ENCODE measurements around the gene ZIC1.

Gene ZIC1

GRCh38 chr3:147415874-147416273 is 6.7 kb downstream of the ZIC1 start:
- Histone ChIP-seq H3K36me3 (replicated peaks; ENCODE audit: low read depth, low read length) (no peaks in the 10 kb centered on the region), H3K4me2 (ENCODE audit: low read length) (no peak overlapping the region), H2AFZ (ENCODE audit: low read depth, low read length) (no peak overlapping the region), H3K79me2 (ENCODE audit: low read length) (no peaks in the 10 kb centered on the region), H3K27me3 (ENCODE audit: low read depth, low read length) (no peaks in the 10 kb centered on the region), H4K20me1 (ENCODE audit: insufficient read depth, low read length) (no peaks in the 10 kb centered on the region), H3K27ac (ENCODE audit: low read length) (no peak overlapping the region), H3K9me3 (ENCODE audit: insufficient read depth, low read length) (no peaks in the 10 kb centered on the region), H3K9ac (ENCODE audit: low read length) (no peak overlapping the region), H3K4me3 (ENCODE audit: low read length) (no peak overlapping the region), H3K4me1 (ENCODE audit: low read length) (no peaks in the 10 kb centered on the region)
- TF ChIP-seq CTCF (IDR thresholded peaks at IDR 0.05; ENCODE audit: low read depth, low read length) (no peak; the same call in 1 of the 2 replicates), EZH2phosphoT487 (IDR thresholded peaks at IDR 0.05; ENCODE audit: low read depth) (no peak)

GRCh38 chr3:147416931-147417330 is 7.8 kb downstream of the ZIC1 start:
- Histone ChIP-seq H3K9ac (ENCODE audit: low read length) (no peak overlapping the region), H3K9me3 (ENCODE audit: insufficient read depth, low read length) (no peaks in the 10 kb centered on the region), H4K20me1 (ENCODE audit: insufficient read depth, low read length) (no peaks in the 10 kb centered on the region), H2AFZ (ENCODE audit: low read depth, low read length) (no peak overlapping the region), H3K4me3 (ENCODE audit: low read length) (no peak overlapping the region), H3K79me2 (ENCODE audit: low read length) (no peaks in the 10 kb centered on the region), H3K27me3 (ENCODE audit: low read depth, low read length) (no peaks in the 10 kb centered on the region), H3K27ac (ENCODE audit: low read length) (no peak overlapping the region), H3K4me1 (ENCODE audit: low read length) (no peaks in the 10 kb centered on the region), H3K36me3 (replicated peaks; ENCODE audit: low read depth, low read length) (no peaks in the 10 kb centered on the region), H3K4me2 (ENCODE audit: low read length) (no peak overlapping the region)
- TF ChIP-seq CTCF (IDR thresholded peaks at IDR 0.05; ENCODE audit: low read depth, low read length), result no peak
- no peak for TF ChIP-seq EZH2phosphoT487 (IDR thresholded peaks at IDR 0.05; ENCODE audit: low read depth)

GRCh38 chr3:147417551-147418295 is 8.6 kb downstream of the ZIC1 start:
- Histone ChIP-seq H3K79me2 (ENCODE audit: low read length) (no peaks in the 10 kb centered on the region), H3K4me2 (ENCODE audit: low read length) (no peak overlapping the region), H3K27me3 (ENCODE audit: low read depth, low read length) (no peaks in the 10 kb centered on the region), H3K9me3 (ENCODE audit: insufficient read depth, low read length) (no peaks in the 10 kb centered on the region), H3K4me3 (ENCODE audit: low read length) (no peak overlapping the region), H3K27ac (ENCODE audit: low read length) (no peak overlapping the region), H4K20me1 (ENCODE audit: insufficient read depth, low read length) (no peaks in the 10 kb centered on the region), H3K4me1 (ENCODE audit: low read length) (no peaks in the 10 kb centered on the region), H3K36me3 (replicated peaks; ENCODE audit: low read depth, low read length) (no peaks in the 10 kb centered on the region), H2AFZ (ENCODE audit: low read depth, low read length) (no peak overlapping the region), H3K9ac (ENCODE audit: low read length) (no peak overlapping the region)
- TF ChIP-seq EZH2phosphoT487 (IDR thresholded peaks at IDR 0.05; ENCODE audit: low read depth), result no peak
- TF ChIP-seq CTCF (IDR thresholded peaks at IDR 0.05; ENCODE audit: low read depth, low read length), result no peak

- Histone ChIP-seq H3K27me3 (ENCODE audit: low read depth, low read length) (no peaks in the 10 kb centered on the region), H3K4me1 (ENCODE audit: low read length) (no peaks in the 10 kb centered on the region), H3K79me2 (ENCODE audit: low read length) (no peaks in the 10 kb centered on the region), H3K36me3 (replicated peaks; ENCODE audit: low read depth, low read length) (no peaks in the 10 kb centered on the region), H3K4me2 (ENCODE audit: low read length) (no peak overlapping the region), H2AFZ (ENCODE audit: low read depth, low read length) (no peak overlapping the region), H3K9me3 (ENCODE audit: insufficient read depth, low read length) (no peaks in the 10 kb centered on the region), H3K27ac (ENCODE audit: low read length) (no peak overlapping the region), H3K4me3 (ENCODE audit: low read length) (no peak overlapping the region), H4K20me1 (ENCODE audit: insufficient read depth, low read length) (no peaks in the 10 kb centered on the region), H3K9ac (ENCODE audit: low read length) (no peak overlapping the region)
- no peak for TF ChIP-seq CTCF (IDR thresholded peaks at IDR 0.05; ENCODE audit: low read depth, low read length)
Observed at GRCh38 chr3:147418371-147418781, 9.2 kb downstream of the ZIC1 start.

Measured in OCI-LY3 (cell line).